IPS-15b (cell line): ENCODE measurements around the gene USF1.

Experiments
- H3K27me3 ChIP-seq: one replicate; pipeline ENCODE4 v1.6.1; 2013; ENCODE audit warnings: low read length; ENCODE audit not compliant: control insufficient read depth, insufficient read depth
- H3K36me3 ChIP-seq: one replicate; pipeline ENCODE4 v1.6.1; 2013; ENCODE audit warnings: low read length; ENCODE audit not compliant: control insufficient read depth, insufficient read depth
- H3K4me1 ChIP-seq: one replicate; pipeline ENCODE4 v1.6.1; 2013; ENCODE audit warnings: mild to moderate bottlenecking, low read length; ENCODE audit not compliant: control insufficient read depth, insufficient read depth
- H3K4me3 ChIP-seq: one replicate; pipeline ENCODE4 v1.5.1; 2013; ENCODE audit warnings: low read depth, low read length
- H3K9ac ChIP-seq: one replicate; pipeline ENCODE4 v1.6.1; 2013; ENCODE audit warnings: low read depth, mild to moderate bottlenecking, low read length
- H3K9me3 ChIP-seq: one replicate; pipeline ENCODE4 v1.6.1; 2013; ENCODE audit warnings: mild to moderate bottlenecking, low read length; ENCODE audit not compliant: control insufficient read depth, insufficient read depth

Gene USF1

GRCh38 chr1:161085165-161085564 lies 39.4 kb upstream of the USF1 start:
- Histone ChIP-seq H3K27me3 (no peaks in the 10 kb centered on the region), H3K4me3 (no peak overlapping the region), H3K4me1 (peaks cover 12% of the 10 kb centered on the region), H3K36me3 (no peaks in the 10 kb centered on the region), H3K9ac (no peak overlapping the region), H3K9me3 (no peaks in the 10 kb centered on the region)

GRCh38 chr1:161084597-161084988 lies 38.8 kb upstream of the USF1 start:
- Histone ChIP-seq H3K36me3 (no peaks in the 10 kb centered on the region), H3K4me3 (no peak overlapping the region), H3K27me3 (no peaks in the 10 kb centered on the region), H3K9ac (no peak overlapping the region), H3K4me1 (peaks cover 13% of the 10 kb centered on the region), H3K9me3 (no peaks in the 10 kb centered on the region)

DNA sequence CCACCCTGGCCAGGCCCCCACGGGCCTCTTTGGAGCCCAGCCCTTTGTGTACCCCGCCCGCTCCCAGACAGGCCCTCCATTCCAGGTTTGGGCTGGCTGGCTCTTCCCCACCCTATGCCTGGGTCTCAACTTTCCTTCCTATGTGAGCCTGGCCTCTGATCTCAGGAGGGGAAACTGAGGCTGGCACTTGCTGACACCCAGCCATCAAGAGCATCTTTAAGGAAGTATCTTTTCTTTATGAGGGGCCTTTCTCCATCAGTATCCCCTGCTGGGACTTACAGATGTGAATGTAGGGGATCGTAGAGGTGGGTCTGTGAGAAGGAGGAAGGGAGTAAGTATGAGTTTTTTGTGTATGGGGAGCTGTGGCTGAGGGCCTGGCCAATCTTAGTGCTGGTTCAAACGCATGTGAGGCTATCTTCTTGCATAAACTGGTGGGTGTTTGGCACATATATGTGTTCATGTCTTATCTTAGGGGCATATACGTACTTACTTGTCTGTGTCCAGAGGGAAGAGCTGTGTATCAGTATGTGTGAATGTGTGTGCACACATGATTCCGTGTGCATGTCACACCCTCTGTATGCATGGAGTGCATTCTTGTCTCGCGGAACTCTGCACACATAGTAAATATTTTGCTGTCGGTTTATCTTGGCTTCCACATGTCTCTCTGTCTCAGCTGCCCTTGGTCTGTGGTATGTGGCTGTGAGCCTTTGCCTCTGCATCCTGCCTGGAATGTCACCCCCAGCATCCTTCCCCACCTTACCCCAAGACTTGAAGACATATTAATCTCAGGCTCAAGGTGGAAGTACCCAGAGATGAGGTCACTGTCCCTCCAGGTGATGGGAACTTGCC lies 38.2 kb upstream of the USF1 start:
- H3K4me1 ChIP-seq: peaks cover 13% of the 10 kb centered on the region
- no peak overlapping the region for H3K4me3 ChIP-seq

DNA sequence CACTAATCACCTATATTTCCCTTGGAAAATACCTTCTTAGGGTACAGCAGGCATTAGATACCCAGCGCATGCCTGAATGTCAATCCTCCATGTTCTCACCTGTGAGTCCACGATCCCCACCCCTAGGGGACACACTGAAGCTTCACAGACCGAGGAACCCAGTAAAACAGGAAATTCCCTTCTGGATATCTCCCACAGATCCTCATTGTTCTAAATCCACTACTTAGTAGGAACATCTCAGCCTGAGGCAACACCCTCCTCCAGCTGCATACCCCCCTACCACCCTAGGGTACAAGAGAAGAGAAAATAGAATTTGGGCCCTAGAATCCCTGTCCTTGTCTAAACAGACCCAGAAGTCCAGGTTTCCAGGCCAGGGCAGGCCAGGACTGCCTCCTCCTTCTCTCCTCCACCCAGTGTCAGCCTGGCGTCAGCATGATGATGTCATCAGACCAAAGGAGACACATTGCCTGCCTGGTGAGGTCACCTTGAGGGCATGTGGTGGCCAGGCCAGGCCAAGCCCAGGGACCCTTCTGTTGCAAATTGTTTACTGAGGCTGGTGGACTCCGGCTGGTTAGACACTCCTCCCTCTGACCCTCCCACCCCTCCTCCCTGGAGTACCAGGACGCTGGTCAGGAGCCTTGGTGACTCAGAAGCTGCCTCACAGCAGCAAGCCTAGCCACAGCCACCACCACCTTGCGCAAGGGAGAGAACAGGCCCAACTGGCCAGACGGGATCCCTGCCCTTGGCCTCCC lies 37.4 kb upstream of the USF1 start:
- no peak overlapping the region for H3K9ac ChIP-seq
- H3K4me3 ChIP-seq: no peak overlapping the region
- H3K9me3 ChIP-seq: no peaks in the 10 kb centered on the region
- no peaks in the 10 kb centered on the region for H3K36me3 ChIP-seq
- H3K4me1 ChIP-seq: peaks cover 13% of the 10 kb centered on the region
- no peaks in the 10 kb centered on the region for H3K27me3 ChIP-seq

More for the DNA sequence above, 38.2 kb upstream of the USF1 start:
- Histone ChIP-seq H3K9ac (no peak overlapping the region), H3K36me3 (no peaks in the 10 kb centered on the region), H3K27me3 (no peaks in the 10 kb centered on the region), H3K9me3 (no peaks in the 10 kb centered on the region)

DNA sequence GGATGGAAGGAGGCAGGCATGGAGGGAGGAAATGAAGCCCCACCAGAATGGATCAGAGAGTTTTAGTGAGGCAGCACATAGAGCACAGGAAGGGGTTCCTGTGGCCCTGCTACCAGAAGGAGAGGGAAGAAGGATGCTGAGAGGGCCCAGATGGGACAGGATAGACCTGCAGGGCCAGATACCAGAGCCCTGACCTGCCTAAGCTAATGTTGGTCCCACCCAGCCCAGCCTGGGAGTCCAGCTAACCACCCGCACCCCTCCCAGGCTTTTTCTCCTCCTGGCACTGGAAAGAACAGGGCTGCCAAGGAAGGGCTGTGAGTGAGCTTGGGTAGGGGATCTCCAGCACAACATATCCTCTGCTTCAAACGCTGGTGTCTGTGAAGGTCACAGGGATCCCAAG lies 36.7 kb upstream of the USF1 start:
- H3K36me3 ChIP-seq: no peaks in the 10 kb centered on the region
- H3K27me3 ChIP-seq: no peaks in the 10 kb centered on the region
- peaks cover 13% of the 10 kb centered on the region for H3K4me1 ChIP-seq
- H3K9me3 ChIP-seq: no peaks in the 10 kb centered on the region
- H3K9ac ChIP-seq: no peak overlapping the region
- no peak overlapping the region for H3K4me3 ChIP-seq

DNA sequence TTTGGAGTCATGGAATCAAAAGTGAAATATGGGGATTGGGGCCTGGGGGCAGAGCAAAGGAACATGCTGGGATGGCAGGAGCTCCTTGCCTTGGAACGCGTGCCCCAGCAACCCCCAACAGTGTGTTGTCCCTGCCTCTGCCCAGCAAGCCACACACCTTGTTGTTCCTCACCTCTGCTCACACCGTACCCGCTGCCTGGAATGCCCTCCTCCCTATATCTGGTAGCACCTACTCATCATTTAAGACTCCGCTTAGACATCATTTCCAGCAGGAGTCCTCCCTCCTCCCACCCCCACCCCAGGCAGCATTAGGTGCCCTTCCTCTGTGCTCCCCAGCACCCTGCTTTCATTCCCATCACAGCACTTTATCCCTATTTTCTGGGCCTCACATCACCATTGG lies 35.7 kb upstream of the USF1 start:
- Histone ChIP-seq H3K27me3 (no peaks in the 10 kb centered on the region), H3K4me3 (no peak overlapping the region), H3K9me3 (no peaks in the 10 kb centered on the region), H3K4me1 (peaks cover 13% of the 10 kb centered on the region), H3K36me3 (no peaks in the 10 kb centered on the region), H3K9ac (no peak overlapping the region)

DNA sequence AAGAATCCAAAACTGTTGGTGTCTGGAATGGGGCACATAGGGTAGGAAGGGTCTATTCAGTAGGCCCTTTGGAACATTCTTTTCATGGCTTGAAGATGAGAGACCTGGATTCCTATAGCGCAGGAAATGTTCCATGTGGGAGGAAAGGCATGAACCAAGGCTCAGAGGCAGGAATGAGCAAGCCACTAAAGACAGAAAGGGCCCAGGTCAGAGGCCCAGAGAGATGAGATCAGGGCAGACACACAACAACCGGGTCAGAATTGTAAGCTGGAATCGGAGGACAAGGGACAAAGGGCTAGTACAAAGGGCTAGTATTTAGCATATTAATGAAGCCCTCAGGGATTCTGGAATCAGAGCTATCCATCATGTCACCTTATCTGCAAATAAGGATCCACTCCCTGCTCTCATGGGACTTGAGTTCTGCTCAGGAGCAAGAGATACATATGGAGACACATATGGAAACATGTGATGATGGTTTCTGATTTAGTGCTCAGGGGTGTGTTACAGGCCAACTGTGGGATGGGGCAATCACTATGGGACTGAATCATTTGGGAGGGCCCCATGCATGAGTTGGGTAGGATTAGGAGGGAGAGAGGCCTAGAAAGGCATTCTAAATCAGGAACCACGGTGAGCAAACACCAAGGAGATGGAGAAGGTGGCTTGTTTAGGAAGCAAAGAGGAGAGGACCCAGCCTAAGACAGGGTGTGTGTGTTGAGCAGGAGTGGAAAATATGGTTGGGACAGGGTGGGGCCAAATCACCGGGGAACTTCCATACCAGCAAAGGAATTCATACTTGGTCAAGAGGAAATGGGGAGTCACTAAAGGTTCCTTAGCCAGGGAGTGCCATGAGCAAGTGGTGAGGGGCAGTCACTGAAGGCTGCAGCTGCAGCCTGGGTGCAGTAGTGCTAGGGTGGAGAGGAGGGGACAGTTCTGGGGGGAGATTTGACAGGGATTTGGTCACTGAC lies 34.9 kb upstream of the USF1 start:
- Histone ChIP-seq H3K36me3 (no peaks in the 10 kb centered on the region), H3K9ac (no peak overlapping the region), H3K27me3 (no peaks in the 10 kb centered on the region), H3K4me1 (peaks cover 7% of the 10 kb centered on the region), H3K9me3 (no peaks in the 10 kb centered on the region), H3K4me3 (no peak overlapping the region)

GRCh38 chr1:161079436-161080110 lies 33.8 kb upstream of the USF1 start:
- Histone ChIP-seq H3K27me3 (no peaks in the 10 kb centered on the region), H3K36me3 (no peaks in the 10 kb centered on the region), H3K4me1 (peaks cover 7% of the 10 kb centered on the region), H3K9ac (no peak overlapping the region), H3K4me3 (no peak overlapping the region), H3K9me3 (no peaks in the 10 kb centered on the region)

GRCh38 chr1:161077426-161077825 lies 31.6 kb upstream of the USF1 start:
- Histone ChIP-seq H3K4me3 (no peak overlapping the region), H3K36me3 (no peaks in the 10 kb centered on the region), H3K27me3 (no peaks in the 10 kb centered on the region), H3K9me3 (no peaks in the 10 kb centered on the region), H3K4me1 (peaks cover 7% of the 10 kb centered on the region), H3K9ac (no peak overlapping the region)

DNA sequence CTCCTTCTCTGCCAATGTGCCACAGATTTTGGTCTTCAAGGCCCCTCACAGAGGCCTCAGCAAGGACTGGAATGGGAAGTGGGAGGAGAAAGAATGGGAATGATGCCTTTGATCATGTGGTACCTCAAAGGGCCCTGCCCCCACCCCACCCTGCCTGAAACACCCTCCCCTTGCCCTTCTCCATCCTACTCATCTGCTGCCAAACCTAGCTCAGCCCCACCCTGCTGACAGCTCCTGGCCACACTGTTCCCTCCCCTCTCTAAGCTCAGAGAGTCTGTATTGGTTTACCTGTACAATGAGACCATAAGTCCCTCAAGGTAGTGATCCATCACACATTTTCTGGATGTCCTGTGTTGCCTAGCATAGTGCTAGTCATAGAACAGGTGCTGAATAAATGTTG lies 30.6 kb upstream of the USF1 start:
- Histone ChIP-seq H3K4me1 (peaks cover 7% of the 10 kb centered on the region), H3K4me3 (no peak overlapping the region), H3K9ac (no peak overlapping the region), H3K27me3 (no peaks in the 10 kb centered on the region), H3K36me3 (no peaks in the 10 kb centered on the region), H3K9me3 (no peaks in the 10 kb centered on the region)
